Neuron (in vitro differentiated cells): ENCODE data around the gene TRIM47.
A peak's percentile ranks its signal among the peaks of the same experiment; 100 is the strongest.
"Not testable (repeated sequence)": the region's sequence is repeated elsewhere in the genome, so short reads cannot be mapped to it uniquely, and the experiment has no call there.

Experiments used
- H2AFZ ChIP-seq: one replicate; pipeline ENCODE4 v1.6.1; 2013; ENCODE audit warnings: low read depth, mild to moderate bottlenecking, inconsistent platforms, low read length, moderate library complexity
- H3K27me3 ChIP-seq: one replicate; pipeline ENCODE4 v1.6.1; 2013; ENCODE audit warnings: low read length; ENCODE audit not compliant: insufficient read depth
- H3K36me3 ChIP-seq: one replicate; pipeline ENCODE4 v1.6.1; 2013; ENCODE audit warnings: low read length; ENCODE audit not compliant: insufficient read depth
- H3K4me1 ChIP-seq: one replicate; pipeline ENCODE4 v1.6.1; 2013; ENCODE audit warnings: low read length; ENCODE audit not compliant: insufficient read depth
- H3K4me3 ChIP-seq: 2 replicates; pipeline ENCODE4 v1.5.1; 2013; ENCODE audit warnings: mild to moderate bottlenecking, low read length, moderate library complexity
- H3K9me3 ChIP-seq: one replicate; pipeline ENCODE4 v1.6.1; 2013; ENCODE audit warnings: low read length

Gene TRIM47

GRCh38 chr17:75864448-75864871 lies 13.9 kb downstream of the TRIM47 start:
- peak overlapping the region; percentile 30 for H2AFZ ChIP-seq
- peaks cover 14% of the 10 kb centered on the region for H3K4me1 ChIP-seq
- H3K27me3 ChIP-seq, result no peaks in the 10 kb centered on the region
- H3K9me3 ChIP-seq, result no peaks in the 10 kb centered on the region
- no peak overlapping the region for H3K4me3 ChIP-seq
- H3K36me3 ChIP-seq, result no peaks in the 10 kb centered on the region

- no peaks in the 10 kb centered on the region for H3K27me3 ChIP-seq
- H3K36me3 ChIP-seq, result no peaks in the 10 kb centered on the region
- no peak overlapping the region for H3K4me3 ChIP-seq
- H3K4me1 ChIP-seq, result peaks cover 13% of the 10 kb centered on the region
- no peaks in the 10 kb centered on the region for H3K9me3 ChIP-seq
- H2AFZ ChIP-seq, result no peak overlapping the region
Measured at GRCh38 chr17:75861927-75862317, 16.5 kb downstream of the TRIM47 start.

DNA sequence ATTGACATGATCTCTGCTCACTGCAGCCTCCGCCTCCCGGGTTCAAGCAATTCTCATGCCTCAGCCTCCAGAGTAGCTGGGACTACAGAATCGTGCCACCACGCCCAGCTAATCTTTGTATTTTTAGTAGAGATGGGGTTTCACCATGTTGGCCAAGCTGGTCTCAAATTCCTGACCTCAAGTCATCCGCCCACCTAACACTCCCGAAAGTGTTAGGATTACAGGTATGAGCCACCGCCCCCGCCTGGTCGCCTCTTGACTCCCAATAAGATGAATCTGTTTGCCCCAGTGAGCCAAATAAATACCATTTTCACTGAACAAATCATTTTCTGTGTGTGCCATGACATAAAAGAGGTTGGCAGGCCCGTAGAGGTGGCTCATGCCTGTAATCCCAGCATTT lies 19.0 kb downstream of the TRIM47 start:
- H3K27me3 ChIP-seq, H2AFZ ChIP-seq, H3K36me3 ChIP-seq, H3K9me3 ChIP-seq, H3K4me3 ChIP-seq: not testable (repeated sequence)
- H3K4me1 ChIP-seq, result peaks cover 12% of the 10 kb centered on the region

GRCh38 chr17:75856062-75856756 lies 22.2 kb downstream of the TRIM47 start:
- Histone ChIP-seq H3K36me3 (peaks cover 4% of the 10 kb centered on the region), H2AFZ (peak overlapping the region; percentile 20)

DNA sequence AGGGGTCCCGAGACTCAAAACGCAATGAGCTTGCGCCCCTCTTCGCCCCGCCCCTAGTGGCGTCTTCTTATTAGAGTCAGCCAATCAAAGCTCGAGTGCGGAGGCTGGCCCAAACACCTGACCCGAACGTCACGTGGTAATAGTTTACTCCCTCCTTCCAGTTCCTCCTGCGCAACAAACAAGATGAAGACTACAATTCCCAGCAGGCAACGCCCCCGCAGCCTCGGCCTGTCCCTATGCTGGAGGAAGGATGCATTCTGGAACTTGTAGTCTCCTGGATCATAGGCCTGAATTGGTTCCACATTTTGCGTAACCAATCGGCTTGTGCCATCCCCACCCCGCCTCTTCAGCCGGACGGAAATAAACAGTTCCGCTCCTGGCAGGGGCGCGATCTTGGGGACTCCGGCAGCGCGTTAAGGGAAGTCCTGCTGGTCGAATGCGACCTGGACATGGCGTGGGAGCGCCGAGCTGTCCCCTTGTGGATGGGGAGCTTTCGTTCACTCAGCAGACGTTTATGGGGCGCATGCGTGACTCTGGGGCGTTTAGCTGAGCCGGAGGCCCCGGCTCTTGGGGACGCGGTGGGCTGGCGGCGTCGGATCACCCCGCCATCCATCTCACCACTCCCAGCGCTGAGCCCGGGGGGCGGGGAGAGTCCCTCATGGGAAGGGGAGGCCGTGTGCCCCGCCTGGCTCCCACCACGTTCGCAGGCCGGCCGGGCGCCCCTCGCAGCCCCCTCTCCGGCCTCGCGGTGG lies 22.9 kb downstream of the TRIM47 start, which contains the start of gene WBP2:
TSS of gene WBP2 (minus strand) at position 26 of the 752 bp plus-strand sequence. CDS start 38 bp downstream, outside the sequence.
- Histone ChIP-seq H2AFZ (peak within 1 kb of the TSS; percentile 20), H3K36me3 (peaks cover 11% of the 10 kb centered on the region), H3K9me3 (no peaks in the 10 kb centered on the region), H3K4me1 (peaks cover 13% of the 10 kb centered on the region), H3K27me3 (no peaks in the 10 kb centered on the region), H3K4me3 (peak within 1 kb of the TSS; percentile 69)

More at GRCh38 chr17:75856062-75856756, 22.2 kb downstream of the TRIM47 start:
- Histone ChIP-seq H3K9me3 (no peaks in the 10 kb centered on the region), H3K27me3 (no peaks in the 10 kb centered on the region), H3K4me3 (peak overlapping the region; percentile 69), H3K4me1 (peaks cover 13% of the 10 kb centered on the region)

DNA sequence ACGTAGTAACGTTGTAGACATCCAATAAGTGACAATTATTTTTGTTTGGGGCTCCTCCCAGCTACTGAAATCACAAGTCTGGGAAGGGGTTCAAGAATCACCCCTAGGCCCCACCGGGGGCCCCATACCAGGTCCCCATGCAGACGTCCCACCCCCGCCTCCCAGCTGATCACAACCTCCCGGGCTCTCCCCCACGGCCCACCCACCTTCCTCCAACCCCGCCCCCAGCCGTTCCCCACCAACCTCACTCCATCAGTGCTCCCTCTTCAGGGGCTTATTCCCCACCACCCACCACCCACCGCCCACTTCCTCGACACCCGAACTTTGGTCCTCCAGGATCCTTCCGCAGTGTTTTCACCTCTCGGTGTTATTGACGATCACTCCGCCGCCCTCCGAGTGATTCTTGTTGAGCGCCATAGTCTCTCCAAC lies 23.5 kb downstream of the TRIM47 start:
- peaks cover 14% of the 10 kb centered on the region for H3K36me3 ChIP-seq
- peak overlapping the region; percentile 69 for H3K4me3 ChIP-seq
- no peaks in the 10 kb centered on the region for H3K27me3 ChIP-seq
- H3K9me3 ChIP-seq, result no peaks in the 10 kb centered on the region
- no peak overlapping the region for H2AFZ ChIP-seq
- H3K4me1 ChIP-seq, result peaks cover 13% of the 10 kb centered on the region

DNA sequence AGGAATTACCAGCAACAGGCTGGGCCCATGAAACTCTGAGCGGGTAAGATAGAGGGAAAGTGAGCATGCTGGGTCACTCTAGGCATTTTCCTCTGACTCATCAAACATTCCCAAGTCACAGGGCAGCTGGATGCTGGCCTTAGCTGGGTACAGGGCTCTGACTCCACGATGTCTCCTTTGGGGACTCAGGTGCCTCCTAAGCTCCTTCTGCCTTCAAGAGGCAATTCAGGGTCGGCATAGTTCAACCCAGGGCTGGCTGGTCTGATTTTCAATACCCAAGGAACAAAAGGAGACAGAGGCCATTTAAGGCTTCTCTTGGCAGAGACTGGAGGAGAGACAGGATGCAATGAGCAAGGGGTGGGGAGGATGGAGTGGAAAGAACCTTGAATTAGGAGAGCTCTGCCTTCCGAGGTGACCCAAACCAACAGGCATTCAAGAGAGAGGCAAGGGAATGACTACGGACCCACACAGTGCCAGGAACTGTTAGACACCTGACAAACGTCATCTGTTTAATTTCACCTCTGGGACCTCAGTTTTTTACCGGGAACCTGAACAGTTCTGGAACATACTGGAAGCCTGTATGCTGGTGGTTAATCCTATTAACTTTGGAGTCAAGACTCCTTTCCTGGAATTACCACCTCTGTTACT lies 24.2 kb downstream of the TRIM47 start:
- no peak overlapping the region for H2AFZ ChIP-seq
- no peaks in the 10 kb centered on the region for H3K27me3 ChIP-seq
- peak overlapping the region; percentile 69 for H3K4me3 ChIP-seq
- no peaks in the 10 kb centered on the region for H3K9me3 ChIP-seq
- peaks cover 20% of the 10 kb centered on the region for H3K36me3 ChIP-seq
- peaks cover 13% of the 10 kb centered on the region for H3K4me1 ChIP-seq

DNA sequence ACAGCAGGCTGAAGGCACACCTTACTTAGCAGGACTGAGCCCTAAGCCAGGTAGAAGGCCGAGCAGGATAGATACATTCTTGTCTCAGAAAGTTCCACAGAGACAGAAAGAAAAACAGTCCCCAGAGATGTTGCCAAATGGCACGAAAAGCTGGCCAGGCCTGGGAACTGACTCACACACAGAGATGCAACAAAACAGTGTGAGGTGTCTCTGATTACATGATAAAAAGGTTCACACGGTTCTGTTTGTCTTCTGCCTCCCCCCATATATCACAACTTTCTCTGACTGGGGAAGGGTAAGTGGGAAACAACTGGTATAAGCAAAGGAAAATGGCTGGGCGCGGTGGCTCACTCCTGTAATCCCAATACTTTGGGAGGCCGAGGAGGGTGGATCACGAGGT lies 24.9 kb downstream of the TRIM47 start:
- H3K9me3 ChIP-seq, result no peaks in the 10 kb centered on the region
- H2AFZ ChIP-seq, result no peak overlapping the region
- no peaks in the 10 kb centered on the region for H3K27me3 ChIP-seq
- H3K36me3 ChIP-seq, result peaks cover 28% of the 10 kb centered on the region
- no peak overlapping the region for H3K4me3 ChIP-seq
- H3K4me1 ChIP-seq, result peaks cover 13% of the 10 kb centered on the region

- H3K27me3 ChIP-seq, H2AFZ ChIP-seq, H3K4me3 ChIP-seq, H3K9me3 ChIP-seq: not testable (repeated sequence)
- peaks cover 13% of the 10 kb centered on the region for H3K4me1 ChIP-seq
- H3K36me3 ChIP-seq, result peaks cover 44% of the 10 kb centered on the region
Measured at GRCh38 chr17:75851693-75851991, 26.7 kb downstream of the TRIM47 start.

DNA sequence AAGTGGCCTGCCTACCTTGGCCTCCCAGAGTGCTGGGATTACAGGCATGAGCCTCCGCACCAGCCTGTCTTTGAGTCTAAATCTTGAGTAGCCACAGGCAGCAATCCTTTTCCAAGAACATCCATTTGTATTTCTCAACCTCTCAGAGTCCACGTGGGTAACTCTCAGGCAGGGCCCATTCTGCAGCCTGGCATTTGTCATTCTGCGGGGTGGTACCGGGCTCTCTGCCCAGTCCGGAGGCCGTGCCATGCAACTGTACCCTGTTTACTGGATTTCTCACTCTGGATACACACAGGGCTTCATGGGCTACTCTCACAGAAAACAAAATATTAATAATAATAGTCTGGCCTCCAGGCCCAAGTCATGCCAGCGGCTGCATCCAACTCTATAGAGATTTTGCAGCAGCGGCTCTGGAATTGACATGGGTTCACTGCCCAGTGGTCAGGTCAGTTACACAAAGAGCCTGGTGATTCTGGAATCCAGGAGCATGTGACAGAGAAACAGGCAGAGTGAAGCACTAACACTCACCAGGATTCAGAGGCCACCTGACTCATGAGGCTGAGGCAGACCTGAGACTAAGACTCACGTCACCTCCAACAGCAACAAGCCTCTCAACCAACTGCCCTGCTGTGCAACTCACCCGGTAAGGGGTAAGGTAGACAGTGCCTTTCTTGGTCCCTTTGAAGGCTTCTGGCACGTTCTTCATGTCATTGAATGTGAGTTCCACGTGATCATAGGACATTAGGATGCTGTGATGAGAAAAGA lies 27.3 kb downstream of the TRIM47 start:
- Histone ChIP-seq H3K9me3 (no peaks in the 10 kb centered on the region), H3K4me3 (no peak overlapping the region), H3K36me3 (peaks cover 49% of the 10 kb centered on the region), H3K27me3 (no peaks in the 10 kb centered on the region), H3K4me1 (peaks cover 8% of the 10 kb centered on the region), H2AFZ (no peak overlapping the region)

DNA sequence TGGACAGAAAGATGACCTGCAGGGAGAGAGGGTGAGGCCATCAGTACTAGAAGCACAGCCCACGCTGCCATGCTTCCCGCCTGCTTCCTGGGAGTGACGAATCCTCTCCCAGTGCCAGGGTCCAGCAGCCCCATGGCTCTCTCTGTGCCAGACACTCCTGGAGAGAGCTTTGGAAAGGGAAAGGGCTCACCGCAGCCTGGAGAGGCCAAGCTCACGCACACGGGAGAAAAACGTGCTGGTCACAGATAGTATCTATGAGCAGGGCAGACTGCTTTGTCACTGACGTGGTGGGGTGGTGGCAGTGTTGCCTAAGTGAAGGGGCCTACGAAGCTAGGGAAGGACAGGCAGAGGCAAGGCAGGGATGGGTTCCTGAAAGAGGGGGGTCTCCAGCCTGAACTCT lies 28.7 kb downstream of the TRIM47 start:
- Histone ChIP-seq H2AFZ (no peak overlapping the region), H3K4me1 (peaks cover 8% of the 10 kb centered on the region), H3K9me3 (no peaks in the 10 kb centered on the region), H3K4me3 (no peak overlapping the region), H3K36me3 (peaks cover 52% of the 10 kb centered on the region), H3K27me3 (no peaks in the 10 kb centered on the region)

DNA sequence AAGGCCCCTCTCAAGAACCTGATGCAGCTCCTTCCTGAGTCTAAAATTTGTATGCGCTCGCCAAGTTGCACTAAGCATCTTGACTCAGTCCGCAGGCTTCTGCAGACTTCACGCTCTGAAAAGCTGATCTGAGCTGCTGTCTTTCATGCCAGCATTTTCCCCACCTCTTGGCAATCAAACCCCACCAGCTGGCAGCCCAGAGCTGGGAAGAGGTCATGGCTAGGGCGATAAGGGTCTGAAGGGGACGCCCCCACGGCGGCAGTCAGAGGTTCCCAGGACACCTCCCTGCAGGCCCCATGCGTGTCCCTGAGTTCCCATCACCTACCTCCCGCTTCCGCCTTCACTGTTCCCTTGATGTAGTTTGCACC lies 29.1 kb downstream of the TRIM47 start:
- H3K4me1 ChIP-seq, result peaks cover 3% of the 10 kb centered on the region
- H3K9me3 ChIP-seq, result no peaks in the 10 kb centered on the region
- peaks cover 52% of the 10 kb centered on the region for H3K36me3 ChIP-seq
- H3K27me3 ChIP-seq, result no peaks in the 10 kb centered on the region
- no peak overlapping the region for H3K4me3 ChIP-seq
- no peak overlapping the region for H2AFZ ChIP-seq
